Activated T-cell treated with anti-CD3 and anti-CD28 coated beads, Interleukin-2, amount 50 U/mL, for 48 hours (primary cell): ENCODE results near the gene SULT1C3.

Experiments
- DNase-seq, 2 experiments: peaks; one replicate each; pipeline ENCODE4 v3.0.0-alpha.2; 2020

Gene SULT1C3

DNA sequence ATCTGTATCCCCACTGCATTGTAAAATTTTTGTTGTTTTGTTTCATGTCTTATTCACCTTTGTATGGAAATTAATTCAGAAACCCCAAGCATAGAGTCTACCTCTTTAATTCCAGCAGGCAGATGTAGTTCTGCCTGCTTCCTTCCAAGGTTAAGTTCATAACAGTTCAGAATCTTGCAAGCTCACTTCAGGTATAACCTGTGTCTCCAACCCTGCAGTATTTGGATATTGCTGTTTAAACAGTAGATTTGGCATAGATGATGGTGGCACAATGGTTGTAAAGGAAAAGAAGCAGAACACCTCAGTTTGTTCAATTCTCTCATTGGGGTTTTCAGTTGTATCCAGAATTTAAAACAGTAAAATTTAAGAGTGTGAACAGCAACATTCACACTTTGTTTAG, 70.1 kb downstream of the SULT1C3 start:
- DNase-seq: no peak
